GM12878 (cell line): ENCODE data around the gene ADAMTSL1. TPM values are rescaled to one million over a fixed set of nuclear protein-coding genes. Genes with fewer than 3 reads are reported as not detected.

Experiments
- ATAC-seq: fragments of 200-7000 bp; cut with Tn5 transposase; 3 replicates; pipeline ENCODE4 v1.9.1; 2020; ENCODE audit warnings: mild to moderate bottlenecking, moderate library complexity
- BruUV-seq: library from RNA; stranded (reverse); fragments of 400-500 nt; replicated peaks from 2 replicates; lab custom pipeline; 2021; lab: Mats Ljungman, UMichigan
- CTCF ChIA-PET: fragments of 300-600 bp; sonication (Branson Sonifier 250); formaldehyde crosslinking; extraction: SDS; loops from one replicate; lab custom pipeline; 2021; ENCODE audit warnings: inconsistent platforms; lab: Yijun Ruan, JAX
- POLR2A ChIA-PET: fragments of 350-600 bp; formaldehyde crosslinking; extraction: SDS; loops from one replicate; lab custom pipeline; 2021; ENCODE audit warnings: inconsistent platforms; lab: Charles Lee
- RAD21 ChIA-PET: fragments of 300-600 bp; sonication (Branson Sonifier 250); formaldehyde crosslinking; loops from one replicate; lab custom pipeline; 2023; ENCODE audit warnings: antibody characterized with exemption; ENCODE audit not compliant: unreplicated experiment; lab: Charles Lee
- SMC1A ChIA-PET: fragments of 300-600 bp; sonication (Branson Sonifier 250); formaldehyde crosslinking; loops from one replicate; lab custom pipeline; 2023; ENCODE audit not compliant: unreplicated experiment, uncharacterized antibody; lab: Charles Lee
- DNase-seq: peaks from one replicate; pipeline ENCODE4 v3.0.0-alpha.2; 2011; ENCODE audit warnings: low read depth, low spot score
- FAIRE-seq: peaks from 3 replicates; lab custom pipeline; 2011; peaks lifted over from hg19 to GRCh38; lab: Jason Lieb, UNC
- H2AFZ ChIP-seq: 2 replicates; pipeline ENCODE4 v1.6.0; 2011; ENCODE audit warnings: low read depth, low read length, control low read depth; ENCODE audit not compliant: control insufficient read depth
- H3K27ac ChIP-seq: 2 replicates; pipeline ENCODE4 v1.5.1; 2011; ENCODE audit warnings: control low read depth; ENCODE audit not compliant: control insufficient read depth, insufficient read depth
- H3K27me3 ChIP-seq, 2 experiments: replicated peaks in 1 of 2; 2 replicates each; pipeline versions ENCODE4 v1.6.0 to v1.6.1; 2011; ENCODE audit warnings: low read length in 1 of 2; ENCODE audit not compliant: control insufficient read depth in 2 of 2, insufficient read depth in 2 of 2
- H3K36me3 ChIP-seq, 2 experiments: 2 replicates each; pipeline ENCODE4 v1.5.1; 2011; ENCODE audit warnings: low read length in 1 of 2; ENCODE audit not compliant: control insufficient read depth in 2 of 2, insufficient read depth in 2 of 2
- H3K4me1 ChIP-seq: 2 replicates; pipeline ENCODE4 v1.6.1; 2011; ENCODE audit warnings: mild to moderate bottlenecking, low read length, moderate library complexity, mixed read lengths; ENCODE audit not compliant: control insufficient read depth, insufficient read depth
- H3K4me2 ChIP-seq: 2 replicates; pipeline ENCODE4 v1.6.0; 2011; ENCODE audit warnings: control low read depth; ENCODE audit not compliant: control insufficient read depth, insufficient read depth
- H3K4me3 ChIP-seq: fragments of 200-600 bp; sonication (generic); 2 replicates; pipeline ENCODE4 v1.5.1; 2016
- H3K79me2 ChIP-seq: 2 replicates; pipeline ENCODE4 v1.6.0; 2011; ENCODE audit warnings: low read length; ENCODE audit not compliant: control insufficient read depth, insufficient read depth
- H3K9ac ChIP-seq: 2 replicates; pipeline ENCODE4 v1.8.0; 2011; ENCODE audit warnings: low read length, control low read depth, mixed read lengths; ENCODE audit not compliant: control insufficient read depth, insufficient read depth
- H3K9me3 ChIP-seq: replicated peaks from 3 replicates; pipeline ENCODE4 v1.5.1; 2011; ENCODE audit warnings: mild to moderate bottlenecking, low read length; ENCODE audit not compliant: control insufficient read depth, insufficient read depth
- H4K20me1 ChIP-seq: 2 replicates; pipeline ENCODE4 v1.6.0; 2011; ENCODE audit not compliant: control insufficient read depth, insufficient read depth
- CTCF ChIP-seq, 3 experiments: IDR thresholded peaks in 2 of 3; conservative IDR thresholded peaks in 1 of 3; 2 replicates each; pipeline ENCODE4 v1.5.1; 2011; ENCODE audit warnings: low read depth in 3 of 3, low read length in 3 of 3, mild to moderate bottlenecking in 3 of 3, control low read depth in 2 of 3, moderate library complexity in 2 of 3, inconsistent platforms in 1 of 3, mixed read lengths in 1 of 3; ENCODE audit not compliant: control insufficient read depth in 2 of 3, insufficient read depth in 1 of 3; ENCODE audit errors: extremely low read depth in 1 of 3
- FOXM1 ChIP-seq: IDR thresholded peaks from 2 replicates; pipeline ENCODE4 v1.6.1; 2012; ENCODE audit warnings: low read depth, mild to moderate bottlenecking, inconsistent platforms, low read length, moderate library complexity
- IKZF1 ChIP-seq: fragments of 450-650 bp; conservative IDR thresholded peaks from 2 replicates; pipeline ENCODE4 v1.6.1; 2017; ENCODE audit warnings: antibody characterized with exemption, mild to moderate bottlenecking
- MXI1 ChIP-seq: fragments of 150-350 bp; IDR thresholded peaks from 2 replicates; pipeline ENCODE4 v1.6.1; 2011; ENCODE audit warnings: low read depth, mild to moderate bottlenecking, inconsistent platforms, low read length, improper control_type of control experiment
- RB1 ChIP-seq: fragments of 450-650 bp; formaldehyde crosslinking; IDR thresholded peaks from 2 replicates; pipeline ENCODE4 v1.6.1; 2017; ENCODE audit warnings: mild to moderate bottlenecking, borderline replicate concordance
- RELB ChIP-seq: fragments of 450-650 bp; IDR thresholded peaks from 2 replicates; pipeline ENCODE4 v1.6.1; 2017; ENCODE audit warnings: low read depth, mild to moderate bottlenecking, moderate library complexity
- SMAD5 ChIP-seq: IDR thresholded peaks from 2 replicates; pipeline ENCODE4 v1.6.1; 2016; ENCODE audit warnings: antibody characterized with exemption, low read depth
- STAT1 ChIP-seq: fragments of 450-650 bp; conservative IDR thresholded peaks from 2 replicates; pipeline ENCODE4 v1.6.1; 2014; ENCODE audit warnings: antibody characterized with exemption, mild to moderate bottlenecking
- YBX1 ChIP-seq: fragments of 450-650 bp; IDR thresholded peaks from 2 replicates; pipeline ENCODE4 v1.6.1; 2016; ENCODE audit warnings: antibody characterized with exemption
- ZNF622 ChIP-seq: fragments of 450-650 bp; IDR thresholded peaks from 2 replicates; pipeline ENCODE4 v1.6.1; 2017; ENCODE audit warnings: mild to moderate bottlenecking, inconsistent platforms
- WGBS: methylation state at CpG from one replicate; pipeline ENCODE4 v1.1.6; 2016; ENCODE audit warnings: low lambda C conversion rate; ENCODE audit not compliant: insufficient replicate concordance, insufficient coverage; ENCODE audit errors: missing lambda C conversion rate; 5-methylcytosine and 5-hydroxymethylcytosine counted together
- in situ Hi-C: fragments of 300-500 bp; cut with MboI; formaldehyde crosslinking; loops from 9 replicates; pipeline ENCODE4 v1.14.3; 2018; ENCODE audit warnings: mixed read lengths
- intact Hi-C: fragments of 100-400 bp; cut with micrococcal nuclease; formaldehyde crosslinking; loops from one replicate; pipeline ENCODE4 v1.14.2; 2022; ENCODE audit not compliant: unreplicated experiment
- polyA plus RNA-seq, 11 experiments: library from polyadenylated mRNA; depleted of rRNA in 4 of 11; unstranded in 6 of 11; stranded (reverse) in 5 of 11; fragments of >200 nt; fragmentation: Nextera tagmentation in 4 of 11; fragmentation: Illumina TruSeq in 1 of 11; extraction: Ambion mirVana in 4 of 11; extraction: Trizol in 1 of 11; gene quantifications; 1 replicate in 1 of 11; 2 replicates in 10 of 11; pipeline versions ENCODE4 v1.2.1 to v1.2.3, GENCODE V29; 2011 to 2016; ENCODE audit warnings: inconsistent platforms in 2 of 11, missing spikeins in 2 of 11, low read depth in 1 of 11
- total RNA-seq, 4 experiments: library from RNA; depleted of rRNA in 3 of 4; stranded (reverse); fragments of >200 nt in 3 of 4; fragmentation: Illumina TruSeq in 1 of 4; extraction: Trizol in 1 of 4; gene quantifications; 2 replicates each; pipeline versions ENCODE4 v1.2.1 to v1.2.3, GENCODE V29; 2013 to 2021
- TF ChIP-seq, protein P1 (sequence below): IDR thresholded peaks from 2 replicates; pipeline ENCODE4 v1.6.1; 2012; ENCODE audit warnings: improper control_type of control experiment, low read depth, low read length; ENCODE audit not compliant: insufficient replicate concordance
- TF ChIP-seq, protein P2 (sequence below): fragments of 450-650 bp; conservative IDR thresholded peaks from 2 replicates; pipeline ENCODE4 v1.6.1; 2017; ENCODE audit warnings: mild to moderate bottlenecking, moderate library complexity
- TF ChIP-seq, protein P3 (sequence below): IDR thresholded peaks from 2 replicates; pipeline ENCODE4 v1.6.1; 2012; ENCODE audit warnings: low read depth, low read length, improper control_type of control experiment

Gene ADAMTSL1
- total and polyA plus RNA-seq, 10 of the 15 experiments (the other 5 are each of a cell fraction or from before 2014, with no cell fraction given), result 0.01 to 0.10 (median 0.07) TPM; not detected in 6

GRCh38 chr9:18863791-18864190, 389.8 kb downstream of the ADAMTSL1 start:
- FAIRE-seq (no peak), DNase-seq (no peak), ATAC-seq (no peak)
- intact Hi-C loops, result no loop called here
- H3K36me3 ChIP-seq, result no peaks in the 10 kb centered on the region
- no peaks in the 10 kb centered on the region for H3K27me3 ChIP-seq
- WGBS, result 22% methylated on average over 4 of the region's 4 CpGs
- no peaks in the 10 kb centered on the region for H3K9me3 ChIP-seq
- ChIA-PET RAD21 (no interaction called here), POLR2A (no interaction called here), CTCF (no interaction called here), SMC1A (interaction anchor here (0.9 to 1.1 kb wide), 3 partner anchors 11 to 163 kb away, joined by 3 to 4 read pairs (median 4); no protein-coding TSS in a partner anchor)
- in situ Hi-C loops, result no loop called here
- no peak overlapping the region for H3K9ac ChIP-seq
- H2AFZ ChIP-seq, result no peak overlapping the region
- no peaks in the 10 kb centered on the region for H4K20me1 ChIP-seq
- H3K27ac ChIP-seq, result no peak overlapping the region
- H3K79me2 ChIP-seq, result no peaks in the 10 kb centered on the region
- H3K4me1 ChIP-seq, result no peaks in the 10 kb centered on the region
- no TSS peak for BruUV-seq
- H3K4me2 ChIP-seq, result no peak overlapping the region
- no peak overlapping the region for H3K4me3 ChIP-seq
- TF ChIP-seq MXI1 (no peak), RB1 (no peak), SMAD5 (no peak), YBX1 (no peak), RELB (no peak), ZNF622 (no peak), CTCF (IDR thresholded peaks at IDR 0.05 in 2 of 3, conservative IDR thresholded peaks at IDR 0.05 in 1 of 3; ENCODE audit: control insufficient read depth in 2 of 3, extremely low read depth in 1 of 3, insufficient read depth in 1 of 3, low read depth in 3 of 3, low read length in 3 of 3) (no peak), STAT1 (no peak), FOXM1 (no peak), IKZF1 (no peak)
- TF ChIP-seq, protein P1, sequence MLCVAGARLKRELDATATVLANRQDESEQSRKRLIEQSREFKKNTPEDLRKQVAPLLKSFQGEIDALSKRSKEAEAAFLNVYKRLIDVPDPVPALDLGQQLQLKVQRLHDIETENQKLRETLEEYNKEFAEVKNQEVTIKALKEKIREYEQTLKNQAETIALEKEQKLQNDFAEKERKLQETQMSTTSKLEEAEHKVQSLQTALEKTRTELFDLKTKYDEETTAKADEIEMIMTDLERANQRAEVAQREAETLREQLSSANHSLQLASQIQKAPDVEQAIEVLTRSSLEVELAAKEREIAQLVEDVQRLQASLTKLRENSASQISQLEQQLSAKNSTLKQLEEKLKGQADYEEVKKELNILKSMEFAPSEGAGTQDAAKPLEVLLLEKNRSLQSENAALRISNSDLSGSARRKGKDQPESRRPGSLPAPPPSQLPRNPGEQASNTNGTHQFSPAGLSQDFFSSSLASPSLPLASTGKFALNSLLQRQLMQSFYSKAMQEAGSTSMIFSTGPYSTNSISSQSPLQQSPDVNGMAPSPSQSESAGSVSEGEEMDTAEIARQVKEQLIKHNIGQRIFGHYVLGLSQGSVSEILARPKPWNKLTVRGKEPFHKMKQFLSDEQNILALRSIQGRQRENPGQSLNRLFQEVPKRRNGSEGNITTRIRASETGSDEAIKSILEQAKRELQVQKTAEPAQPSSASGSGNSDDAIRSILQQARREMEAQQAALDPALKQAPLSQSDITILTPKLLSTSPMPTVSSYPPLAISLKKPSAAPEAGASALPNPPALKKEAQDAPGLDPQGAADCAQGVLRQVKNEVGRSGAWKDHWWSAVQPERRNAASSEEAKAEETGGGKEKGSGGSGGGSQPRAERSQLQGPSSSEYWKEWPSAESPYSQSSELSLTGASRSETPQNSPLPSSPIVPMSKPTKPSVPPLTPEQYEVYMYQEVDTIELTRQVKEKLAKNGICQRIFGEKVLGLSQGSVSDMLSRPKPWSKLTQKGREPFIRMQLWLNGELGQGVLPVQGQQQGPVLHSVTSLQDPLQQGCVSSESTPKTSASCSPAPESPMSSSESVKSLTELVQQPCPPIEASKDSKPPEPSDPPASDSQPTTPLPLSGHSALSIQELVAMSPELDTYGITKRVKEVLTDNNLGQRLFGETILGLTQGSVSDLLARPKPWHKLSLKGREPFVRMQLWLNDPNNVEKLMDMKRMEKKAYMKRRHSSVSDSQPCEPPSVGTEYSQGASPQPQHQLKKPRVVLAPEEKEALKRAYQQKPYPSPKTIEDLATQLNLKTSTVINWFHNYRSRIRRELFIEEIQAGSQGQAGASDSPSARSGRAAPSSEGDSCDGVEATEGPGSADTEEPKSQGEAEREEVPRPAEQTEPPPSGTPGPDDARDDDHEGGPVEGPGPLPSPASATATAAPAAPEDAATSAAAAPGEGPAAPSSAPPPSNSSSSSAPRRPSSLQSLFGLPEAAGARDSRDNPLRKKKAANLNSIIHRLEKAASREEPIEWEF, result no peak
- TF ChIP-seq, protein P2, sequence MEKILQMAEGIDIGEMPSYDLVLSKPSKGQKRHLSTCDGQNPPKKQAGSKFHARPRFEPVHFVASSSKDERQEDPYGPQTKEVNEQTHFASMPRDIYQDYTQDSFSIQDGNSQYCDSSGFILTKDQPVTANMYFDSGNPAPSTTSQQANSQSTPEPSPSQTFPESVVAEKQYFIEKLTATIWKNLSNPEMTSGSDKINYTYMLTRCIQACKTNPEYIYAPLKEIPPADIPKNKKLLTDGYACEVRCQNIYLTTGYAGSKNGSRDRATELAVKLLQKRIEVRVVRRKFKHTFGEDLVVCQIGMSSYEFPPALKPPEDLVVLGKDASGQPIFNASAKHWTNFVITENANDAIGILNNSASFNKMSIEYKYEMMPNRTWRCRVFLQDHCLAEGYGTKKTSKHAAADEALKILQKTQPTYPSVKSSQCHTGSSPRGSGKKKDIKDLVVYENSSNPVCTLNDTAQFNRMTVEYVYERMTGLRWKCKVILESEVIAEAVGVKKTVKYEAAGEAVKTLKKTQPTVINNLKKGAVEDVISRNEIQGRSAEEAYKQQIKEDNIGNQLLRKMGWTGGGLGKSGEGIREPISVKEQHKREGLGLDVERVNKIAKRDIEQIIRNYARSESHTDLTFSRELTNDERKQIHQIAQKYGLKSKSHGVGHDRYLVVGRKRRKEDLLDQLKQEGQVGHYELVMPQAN, result no peak
- TF ChIP-seq, protein P3, sequence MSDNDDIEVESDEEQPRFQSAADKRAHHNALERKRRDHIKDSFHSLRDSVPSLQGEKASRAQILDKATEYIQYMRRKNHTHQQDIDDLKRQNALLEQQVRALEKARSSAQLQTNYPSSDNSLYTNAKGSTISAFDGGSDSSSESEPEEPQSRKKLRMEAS, result no peak
